HG03159 (cell line): ENCODE data around the gene HTRA1.

ENCODE experiments used
- ATAC-seq: cut with Tn5 transposase; IDR thresholded peaks from one replicate; pipeline ENCODE4 v1.9.1; 2021; ENCODE audit warnings: mild to moderate bottlenecking, moderate library complexity; ENCODE audit not compliant: unreplicated experiment

The HTRA1 gene

GRCh38 chr10:122471531-122472177, 10.3 kb downstream of the HTRA1 start:
- ATAC-seq = no peak

DNA sequence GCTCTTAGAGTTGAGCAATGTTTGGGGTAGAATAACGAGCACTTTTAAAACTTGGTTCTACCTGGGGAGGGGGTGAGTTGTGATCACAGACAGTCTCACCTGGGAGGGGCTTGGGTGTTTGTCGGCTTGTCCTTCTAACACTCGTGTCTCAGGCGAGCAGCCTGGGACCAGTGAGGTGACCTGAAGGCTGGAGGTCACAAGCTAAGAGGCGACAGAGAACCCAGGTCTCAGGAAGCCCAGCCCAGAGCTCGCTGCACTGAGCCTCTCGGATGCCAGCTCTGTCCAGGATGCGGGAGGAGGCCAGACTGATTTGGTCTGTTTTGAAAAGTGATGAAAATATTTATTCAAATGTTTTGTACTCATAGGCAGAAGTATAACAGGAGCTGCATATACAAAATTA, 11.8 kb downstream of the HTRA1 start:
- ATAC-seq = no peak

GRCh38 chr10:122474131-122474818, 12.9 kb downstream of the HTRA1 start:
- no peak for ATAC-seq

- ATAC-seq = no peak
Measured at GRCh38 chr10:122475100-122475499, 13.7 kb downstream of the HTRA1 start.

- ATAC-seq = no peak
Measured at GRCh38 chr10:122475591-122476332, 14.4 kb downstream of the HTRA1 start.

DNA sequence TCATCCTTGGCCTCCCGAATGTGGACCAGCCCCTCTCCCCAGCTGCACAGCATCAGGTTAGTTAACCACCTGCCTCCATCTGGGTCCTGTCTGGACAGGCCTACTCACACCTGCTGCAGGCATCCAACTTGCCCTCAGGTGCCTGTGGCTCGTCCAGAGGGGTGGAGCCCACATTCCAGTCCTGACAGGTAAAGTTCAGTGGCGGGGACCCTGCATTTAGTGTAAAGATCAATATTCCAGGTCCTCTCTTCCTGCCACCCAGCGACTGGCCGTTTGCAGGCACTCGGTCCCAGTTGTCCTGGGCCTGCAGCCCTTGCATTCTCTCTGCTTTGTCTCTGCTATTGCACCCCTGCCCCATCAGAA, 15.0 kb downstream of the HTRA1 start:
- no peak for ATAC-seq

GRCh38 chr10:122477436-122477835, 16.1 kb downstream of the HTRA1 start:
- ATAC-seq = no peak

DNA sequence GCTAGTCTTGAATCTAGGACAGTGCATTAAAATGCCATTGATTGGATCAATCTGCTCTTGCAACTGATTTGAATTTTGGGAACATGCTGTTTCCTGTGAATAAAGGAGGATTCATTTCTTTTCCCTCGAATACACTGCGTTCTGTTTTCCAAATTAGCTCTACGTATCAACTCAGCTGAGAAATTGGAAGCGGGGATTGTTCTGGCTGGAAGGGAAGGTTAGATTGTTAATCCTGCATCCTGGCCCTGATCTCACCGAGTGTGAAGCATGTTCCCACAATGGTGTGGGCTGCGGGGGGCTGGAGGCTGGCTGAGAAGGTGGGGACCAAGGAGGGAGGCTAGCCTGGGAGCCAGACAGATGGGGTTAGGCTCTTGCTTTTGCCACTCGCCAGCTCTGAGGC, 17.6 kb downstream of the HTRA1 start:
- no peak for ATAC-seq

DNA sequence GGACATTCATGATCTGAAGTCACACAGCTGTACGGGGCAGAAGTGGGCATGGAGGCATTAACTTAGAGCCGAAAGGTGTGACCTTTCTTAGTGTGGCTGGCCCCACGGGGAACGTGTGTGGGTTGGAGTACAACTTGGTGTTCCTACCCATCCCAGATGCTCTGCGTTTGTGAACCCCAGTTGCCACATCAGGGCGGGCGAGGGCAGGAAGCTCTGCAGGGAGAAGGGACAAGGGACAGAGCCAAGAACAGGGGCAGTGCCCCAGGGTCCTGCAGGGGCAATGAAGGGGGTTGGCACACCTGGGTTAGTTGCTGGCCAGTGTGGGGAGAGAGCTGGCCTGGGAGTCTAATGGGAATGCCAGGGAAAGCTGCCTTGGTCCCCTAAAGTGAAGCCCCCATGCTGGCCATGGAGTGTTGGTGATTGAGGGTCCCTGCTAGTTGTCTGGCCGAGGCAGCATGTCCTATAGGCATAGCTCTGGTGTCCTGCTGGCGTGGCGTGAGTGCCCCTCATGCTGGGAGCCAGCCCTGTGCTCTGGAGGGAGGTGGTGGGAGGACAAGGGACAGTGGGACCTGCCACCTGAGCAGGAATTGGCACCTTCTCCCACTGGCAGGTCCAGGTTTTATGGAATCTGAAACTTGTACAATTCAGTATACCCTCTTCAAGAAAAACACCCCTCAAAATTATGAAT, 18.9 kb downstream of the HTRA1 start:
- no peak for ATAC-seq

GRCh38 chr10:122481296-122482056, 20.1 kb downstream of the HTRA1 start:
- ATAC-seq = no peak

DNA sequence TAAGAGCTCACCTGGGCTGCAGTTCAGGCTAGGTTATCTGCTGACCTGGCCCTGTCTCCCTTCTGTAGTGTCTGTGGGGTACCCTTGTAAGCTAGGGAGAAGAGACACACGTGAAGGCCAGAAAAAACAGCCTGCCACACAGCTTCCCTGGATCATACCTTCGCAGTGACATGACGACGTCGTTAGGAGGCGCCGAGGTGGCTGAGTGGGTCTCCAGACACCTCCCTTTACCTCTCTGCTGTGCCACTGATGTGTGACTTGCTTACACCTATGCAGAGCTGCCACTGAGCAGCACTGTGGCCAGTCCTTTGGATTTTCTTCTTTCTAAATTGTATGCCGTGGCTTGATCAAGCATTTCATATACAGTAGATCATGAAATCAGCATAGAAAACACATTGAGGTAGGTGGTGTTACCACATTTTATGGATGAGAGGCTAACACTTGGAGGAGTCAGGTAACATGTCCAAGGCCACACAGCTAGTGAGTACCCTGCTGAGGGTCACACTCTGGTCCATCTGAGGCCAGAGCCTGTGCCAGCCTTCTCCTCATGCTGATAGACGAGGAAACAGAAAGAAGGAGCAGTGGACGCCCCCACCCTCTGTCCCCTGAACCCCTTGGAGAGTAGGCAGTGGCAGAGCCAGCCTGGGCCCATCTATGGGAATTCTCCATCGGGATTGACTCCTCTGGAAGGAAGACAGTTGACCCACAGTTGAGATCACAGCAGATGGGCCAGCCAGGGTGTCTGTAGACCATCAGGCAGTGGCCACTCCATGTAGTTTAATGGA, 23.1 kb downstream of the HTRA1 start:
- ATAC-seq = no peak

GRCh38 chr10:122485670-122486069, 24.3 kb downstream of the HTRA1 start:
- ATAC-seq = no peak

- ATAC-seq = no peak
Measured at GRCh38 chr10:122486406-122487080, 25.2 kb downstream of the HTRA1 start.

GRCh38 chr10:122487174-122487765, 25.9 kb downstream of the HTRA1 start:
- ATAC-seq = no peak

DNA sequence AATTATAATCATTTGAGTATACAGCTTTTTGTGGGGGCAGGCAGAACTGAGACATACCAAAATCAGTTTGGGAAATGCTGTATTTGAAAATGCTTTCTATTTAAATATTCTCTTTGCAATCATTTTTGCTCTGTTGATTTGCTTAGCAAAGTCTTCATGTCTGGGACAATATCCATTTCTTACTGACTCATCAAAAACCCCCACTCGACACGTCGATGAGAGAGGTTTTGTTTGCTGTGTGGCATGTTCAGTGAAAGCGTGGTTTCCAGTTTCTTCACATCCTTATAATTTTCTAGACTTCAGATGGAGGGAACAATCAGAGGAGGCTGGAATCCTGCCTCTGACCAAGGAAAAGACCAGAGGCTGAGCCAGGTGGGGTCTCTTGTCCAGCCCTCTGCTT, 28.9 kb downstream of the HTRA1 start:
- ATAC-seq = no peak

- no peak for ATAC-seq
Measured at GRCh38 chr10:122490786-122491680, 29.7 kb downstream of the HTRA1 start.

DNA sequence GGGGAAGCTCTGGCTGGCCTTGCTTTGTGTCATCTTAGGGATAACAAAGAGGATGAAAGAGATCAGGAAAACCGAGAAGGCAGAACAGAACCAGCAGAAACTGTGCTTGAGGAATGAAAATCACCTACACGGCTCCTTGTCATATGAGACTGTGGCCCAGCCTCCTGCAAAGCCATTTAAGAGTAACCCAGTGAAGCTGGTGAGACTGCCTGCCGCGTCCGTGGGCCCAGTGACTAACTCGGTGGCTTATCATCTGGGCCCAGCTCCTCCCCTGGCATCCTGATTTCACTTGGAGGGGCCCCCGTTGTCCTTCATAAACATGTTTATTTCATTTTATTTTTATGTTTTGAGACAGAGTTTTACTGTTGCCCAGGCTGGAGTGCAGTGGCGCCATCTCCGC, 30.7 kb downstream of the HTRA1 start:
- ATAC-seq = no peak

DNA sequence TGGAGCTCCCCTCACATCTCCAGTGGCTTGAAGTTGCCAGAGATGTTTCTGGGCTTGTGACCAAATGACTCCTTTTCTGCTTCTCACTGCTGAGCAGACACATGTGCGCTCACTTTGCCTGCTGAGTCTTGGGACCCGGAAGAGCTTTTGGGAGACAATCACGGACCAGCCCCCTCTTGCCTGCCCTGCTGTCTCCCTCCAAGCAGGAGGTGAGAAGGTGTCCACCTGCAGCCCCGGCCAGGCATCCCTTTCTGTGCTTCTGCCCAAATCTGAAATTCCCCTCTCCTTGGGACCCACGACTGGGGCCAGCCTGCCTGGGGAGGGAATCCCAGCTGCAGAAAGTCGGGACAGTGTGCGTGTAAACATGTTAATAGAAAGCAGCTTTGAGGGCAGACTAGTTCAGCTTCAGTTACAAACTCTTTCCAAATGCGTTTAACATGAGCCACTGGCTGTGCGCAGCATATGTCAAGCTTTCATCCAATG, 31.7 kb downstream of the HTRA1 start:
- no peak for ATAC-seq
